KBM-7 (cell line): Measurements from ENCODE around the gene GCAT.
"Not testable (repeated sequence)": the region's sequence is repeated elsewhere in the genome, so short reads cannot be mapped to it uniquely, and the experiment has no call there.

ENCODE experiments used
- DNase-seq: peaks from one replicate; pipeline ENCODE4 v3.0.0-alpha.2; 2015
- in situ Hi-C: fragments of 300-500 bp; cut with MboI; formaldehyde crosslinking; loops from 2 replicates; pipeline ENCODE4 v1.14.3; 2020; ENCODE audit warnings: low sequenced_read_pairs, low pct_unique_long_range_greater_than_20kb, mixed read lengths

The GCAT gene

GRCh38 chr22:37781434-37782059 is 26.2 kb upstream of the GCAT start:
- in situ Hi-C loops, result no loop called here
- DNase-seq, result no peak

GRCh38 chr22:37782340-37783168 is 25.2 kb upstream of the GCAT start:
- in situ Hi-C loops, result no loop called here
- DNase-seq, result no peak

- no peak for DNase-seq
- in situ Hi-C loops, result no loop called here
These were observed 22.8 kb upstream of the GCAT start for GRCh38 chr22:37784829-37785495.

GRCh38 chr22:37790234-37790633 is 17.5 kb upstream of the GCAT start:
- in situ Hi-C loops, result no loop called here
- DNase-seq, result no peak

GRCh38 chr22:37792494-37792893 is 15.2 kb upstream of the GCAT start:
- in situ Hi-C loops, result no loop called here

GRCh38 chr22:37794376-37794775 is 13.4 kb upstream of the GCAT start:
- DNase-seq, result no peak
- in situ Hi-C loops, result no loop called here

More at GRCh38 chr22:37792494-37792893, 15.2 kb upstream of the GCAT start:
- no peak for DNase-seq

- DNase-seq, result no peak
- in situ Hi-C loops, result no loop called here
These were observed 11.7 kb upstream of the GCAT start for GRCh38 chr22:37796079-37796478.

GRCh38 chr22:37797259-37797658 is 10.5 kb upstream of the GCAT start:
- DNase-seq, in situ Hi-C loops: not testable (repeated sequence)

GRCh38 chr22:37797874-37798500 is 9.7 kb upstream of the GCAT start:
- DNase-seq, result no peak
- in situ Hi-C loops, result no loop called here

GRCh38 chr22:37799979-37800378 is 7.8 kb upstream of the GCAT start:
- in situ Hi-C loops, result not testable (repeated sequence)

GRCh38 chr22:37801946-37802309 is 5.8 kb upstream of the GCAT start:
- DNase-seq, result peak; percentile 30
- in situ Hi-C loops, result no loop called here

More at GRCh38 chr22:37799979-37800378, 7.8 kb upstream of the GCAT start:
- DNase-seq, result not testable (repeated sequence)

- in situ Hi-C loops, result no loop called here
These were observed 5.2 kb upstream of the GCAT start for GRCh38 chr22:37802310-37803194.

GRCh38 chr22:37803195-37803638 is 4.5 kb upstream of the GCAT start:
- DNase-seq, result no peak
- in situ Hi-C loops, result no loop called here

More at GRCh38 chr22:37802310-37803194, 5.2 kb upstream of the GCAT start:
- peak; percentile 43 for DNase-seq

- no peak for DNase-seq
These were observed 3.9 kb upstream of the GCAT start for GRCh38 chr22:37803639-37804351.

GRCh38 chr22:37804352-37804880 is 3.3 kb upstream of the GCAT start:
- in situ Hi-C loops, result no loop called here
- DNase-seq, result no peak

More at GRCh38 chr22:37803639-37804351, 3.9 kb upstream of the GCAT start:
- in situ Hi-C loops, result no loop called here

- no peak for DNase-seq
- in situ Hi-C loops, result no loop called here
These were observed 2.6 kb upstream of the GCAT start for GRCh38 chr22:37804881-37805809.

GRCh38 chr22:37805810-37806277 is 1.9 kb upstream of the GCAT start:
- in situ Hi-C loops, result no loop called here
- DNase-seq, result no peak
